Measurements from ENCODE around the gene VAMP7.
"Not testable (repeated sequence)": the region's sequence is repeated elsewhere in the genome, so short reads cannot be mapped to it uniquely, and the experiment has no call there.

Gene VAMP7

GRCh38 chrX:155968326-155968661 is 87.1 kb downstream of the VAMP7 start:
- no peak overlapping the region for H3K4me3 ChIP-seq (ENCODE audit: low read depth, low read length)
- no peak for TF ChIP-seq CTCF (IDR thresholded peaks at IDR 0.05; ENCODE audit: insufficient read depth, low read length, missing control alignments)
- DNase-seq (ENCODE audit: low read depth, low spot score), result no peak
- ChIA-PET POLR2A (no interaction called here), CTCF (no interaction called here)

- CTCF ChIA-PET, result no interaction called here
Measured at GRCh38 chrX:155968791-155969190, 87.6 kb downstream of the VAMP7 start.

GRCh38 chrX:155971658-155972057 is 90.5 kb downstream of the VAMP7 start:
- POLR2A ChIA-PET; CTCF ChIA-PET; DNase-seq (ENCODE audit: low read depth, low spot score); H3K4me3 ChIP-seq (ENCODE audit: low read depth, low read length): not testable (repeated sequence)

More at GRCh38 chrX:155968791-155969190, 87.6 kb downstream of the VAMP7 start:
- DNase-seq (ENCODE audit: low read depth, low spot score), result no peak
- no peak overlapping the region for H3K4me3 ChIP-seq (ENCODE audit: low read depth, low read length)
- POLR2A ChIA-PET, result no interaction called here
- TF ChIP-seq CTCF (IDR thresholded peaks at IDR 0.05; ENCODE audit: insufficient read depth, low read length, missing control alignments), result no peak

GRCh38 chrX:155972241-155972640 is 91.1 kb downstream of the VAMP7 start:
- POLR2A ChIA-PET; H3K4me3 ChIP-seq (ENCODE audit: low read depth, low read length); DNase-seq (ENCODE audit: low read depth, low spot score); CTCF ChIA-PET: not testable (repeated sequence)

- ChIA-PET POLR2A (no interaction called here), CTCF (no interaction called here)
- TF ChIP-seq CTCF (IDR thresholded peaks at IDR 0.05; ENCODE audit: insufficient read depth, low read length, missing control alignments), result no peak
- no peak for DNase-seq (ENCODE audit: low read depth, low spot score)
- no peak overlapping the region for H3K4me3 ChIP-seq (ENCODE audit: low read depth, low read length)
Measured at GRCh38 chrX:155983326-155983725, 102.2 kb downstream of the VAMP7 start.

- H3K4me3 ChIP-seq (ENCODE audit: low read depth, low read length), result no peak overlapping the region
- ChIA-PET CTCF (no interaction called here), POLR2A (no interaction called here)
- no peak for TF ChIP-seq CTCF (IDR thresholded peaks at IDR 0.05; ENCODE audit: insufficient read depth, low read length, missing control alignments)
- no peak for DNase-seq (ENCODE audit: low read depth, low spot score)
Measured at GRCh38 chrX:155985208-155985607, 104.1 kb downstream of the VAMP7 start.

- POLR2A ChIA-PET; DNase-seq (ENCODE audit: low read depth, low spot score); H3K4me3 ChIP-seq (ENCODE audit: low read depth, low read length); CTCF ChIA-PET: not testable (repeated sequence)
Measured at GRCh38 chrX:155986995-155987394, 105.8 kb downstream of the VAMP7 start.

GRCh38 chrX:155988859-155989258 is 107.7 kb downstream of the VAMP7 start:
- no peak for DNase-seq (ENCODE audit: low read depth, low spot score)
- POLR2A ChIA-PET, result no interaction called here
- no peak overlapping the region for H3K4me3 ChIP-seq (ENCODE audit: low read depth, low read length)
- TF ChIP-seq CTCF (IDR thresholded peaks at IDR 0.05; ENCODE audit: insufficient read depth, low read length, missing control alignments), result no peak
- CTCF ChIA-PET, result no interaction called here

All from AG04449 (cell line).